Superior temporal gyrus (tissue), 1 donor: ENCODE data around the gene GRIN2C.

Source experiments
- DNase-seq: peaks from one replicate; pipeline ENCODE4 v3.0.0-alpha.2; 2016; ENCODE audit errors: extremely low spot score

Gene GRIN2C

GRCh38 chr17:74846621-74847020, 13.1 kb downstream of the GRIN2C start:
- no peak for DNase-seq

- no peak for DNase-seq
These were observed 16.4 kb downstream of the GRIN2C start for GRCh38 chr17:74843352-74843627.

- DNase-seq = peak; percentile 56
These were observed 16.9 kb downstream of the GRIN2C start for GRCh38 chr17:74842599-74843351.

GRCh38 chr17:74842146-74842598, 17.5 kb downstream of the GRIN2C start:
- DNase-seq = no peak

DNA sequence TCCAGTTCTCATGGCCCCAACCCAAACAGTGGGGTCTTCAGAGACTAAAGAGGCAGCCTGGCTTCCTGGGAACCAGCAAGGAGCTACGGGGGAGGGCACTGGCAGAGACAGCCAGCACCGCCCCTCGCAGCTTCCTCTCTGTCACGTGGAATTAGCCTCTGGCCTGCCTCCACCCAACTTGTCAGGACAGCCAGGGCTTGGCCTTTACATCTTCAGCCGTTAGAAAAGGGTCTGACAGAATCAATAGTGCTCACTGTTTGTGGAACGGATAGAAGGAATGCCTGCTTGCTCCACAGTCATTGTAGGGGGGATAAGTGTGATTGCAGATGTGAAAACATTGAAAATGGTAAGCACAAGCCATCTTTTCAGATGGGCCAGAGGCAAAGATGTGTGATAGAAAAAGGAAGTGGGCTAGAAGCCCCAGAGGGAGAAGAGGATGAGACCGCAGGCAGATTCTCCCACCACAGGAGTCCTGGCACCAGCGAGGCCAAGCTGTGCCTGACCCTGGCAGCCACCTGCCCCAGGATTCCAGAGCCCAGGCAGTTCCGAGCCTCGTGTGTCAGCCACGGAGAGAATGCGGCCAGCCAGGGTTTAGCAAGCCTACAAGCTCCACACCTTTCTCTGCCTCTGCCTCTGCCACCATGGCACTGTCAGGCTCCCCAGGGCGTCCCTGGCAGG, 18.6 kb downstream of the GRIN2C start:
- DNase-seq = peak; percentile 66

DNA sequence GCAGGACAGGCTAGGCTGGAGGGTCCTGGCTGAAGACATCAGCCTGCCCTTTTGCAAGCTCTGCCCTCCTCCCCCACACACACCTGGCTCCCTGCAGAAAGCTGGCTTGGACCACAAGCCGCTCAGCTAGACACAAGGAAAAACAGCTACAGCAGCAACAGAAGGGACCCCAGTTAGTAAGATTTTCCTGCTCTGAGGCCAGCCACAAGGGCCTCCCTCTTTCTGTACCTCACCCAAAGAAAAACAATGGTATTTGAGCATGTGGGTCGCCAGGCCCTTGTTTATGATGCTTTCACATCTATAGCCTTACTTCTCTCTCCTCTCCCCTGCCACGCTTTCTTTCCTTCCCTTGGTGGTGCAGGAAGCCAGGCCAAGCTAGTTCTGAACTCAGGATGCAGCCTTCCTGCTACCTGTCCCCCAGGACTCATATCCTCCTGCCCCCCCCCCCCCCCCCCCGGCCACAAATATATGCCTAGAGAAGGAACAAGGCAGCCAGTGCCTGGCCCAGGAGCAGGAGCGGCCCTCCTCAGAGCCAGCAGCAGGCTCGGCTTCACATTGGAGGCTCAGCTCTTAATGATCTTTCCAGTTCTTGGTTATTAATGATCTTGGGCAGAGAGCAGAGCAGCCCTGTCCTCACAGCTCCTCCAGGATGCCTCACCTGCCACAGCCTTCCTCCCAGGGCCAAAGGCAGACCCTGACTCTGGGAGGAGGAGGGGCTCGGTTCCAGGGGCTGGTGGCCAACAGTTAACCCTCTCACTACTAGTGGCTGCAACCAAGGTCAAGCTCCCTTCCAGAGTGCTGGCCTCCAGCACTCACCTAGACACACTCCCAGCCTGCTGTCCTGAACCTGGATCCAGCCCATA, 19.5 kb downstream of the GRIN2C start:
- DNase-seq = no peak

DNA sequence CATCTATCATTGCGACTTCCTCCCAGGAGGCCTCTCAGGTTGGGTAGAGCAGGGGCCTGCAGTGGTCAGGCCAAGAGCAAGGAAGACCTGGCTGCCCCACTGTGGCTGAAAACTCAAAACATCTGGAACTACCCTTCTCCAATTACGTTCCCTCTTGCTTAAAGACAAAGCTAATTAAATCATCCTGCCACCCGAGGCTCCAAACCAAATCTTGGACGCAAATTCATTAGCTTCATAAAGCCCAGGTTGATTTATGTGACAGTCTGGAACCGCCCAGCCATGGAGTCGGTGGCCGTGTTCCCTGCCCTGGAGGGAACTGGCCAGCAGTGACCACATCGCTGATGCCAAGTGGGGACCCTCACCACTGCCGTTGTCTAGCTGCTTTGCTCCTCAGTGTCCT, 21.4 kb downstream of the GRIN2C start:
- no peak for DNase-seq

- no peak for DNase-seq
These were observed 22.8 kb downstream of the GRIN2C start for GRCh38 chr17:74836691-74837467.

- no peak for DNase-seq
These were observed 23.5 kb downstream of the GRIN2C start for GRCh38 chr17:74836191-74836590.

DNA sequence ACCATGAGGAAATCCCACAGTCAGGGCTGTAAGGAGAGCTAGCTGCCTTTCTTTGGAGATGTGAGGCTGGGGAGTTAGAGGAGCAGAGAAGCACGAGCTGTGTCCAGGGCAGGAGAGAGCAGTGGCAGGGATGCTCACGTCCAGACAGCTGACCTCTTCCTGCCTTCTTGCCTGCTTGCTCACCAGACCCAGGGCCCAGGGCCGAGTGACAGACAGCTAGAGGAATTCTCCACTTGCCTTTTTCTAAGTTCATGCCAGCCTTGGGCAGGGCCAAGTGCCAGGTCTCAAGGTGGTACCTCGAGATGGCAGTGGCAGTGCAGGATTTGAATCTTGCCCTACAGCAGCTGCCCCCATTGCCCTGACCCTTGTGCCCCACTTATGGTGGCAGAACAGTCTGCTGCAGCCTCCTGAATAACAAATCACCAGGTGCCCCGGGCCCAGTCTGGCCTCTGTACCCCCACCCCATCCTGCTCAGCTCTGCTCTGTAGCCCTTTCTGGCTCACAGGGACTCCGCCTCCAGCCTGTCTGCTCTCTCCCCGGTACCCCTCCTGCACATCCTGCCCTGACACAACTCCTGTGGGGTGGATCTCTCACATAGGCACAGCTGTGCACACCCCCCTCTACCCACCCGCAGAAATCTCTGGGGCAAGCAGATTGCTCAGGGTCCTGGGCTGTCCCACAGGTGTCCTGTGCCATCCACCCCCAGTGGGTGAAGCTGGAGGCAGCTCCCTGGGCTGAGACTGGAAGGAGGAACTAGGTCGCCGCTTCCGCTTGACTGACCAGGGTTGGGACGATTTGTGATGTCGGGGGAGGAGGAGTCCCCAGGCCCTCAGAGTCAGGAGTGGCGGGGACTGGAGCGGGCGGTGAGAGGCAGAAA, 25.9 kb downstream of the GRIN2C start:
- DNase-seq = no peak

DNA sequence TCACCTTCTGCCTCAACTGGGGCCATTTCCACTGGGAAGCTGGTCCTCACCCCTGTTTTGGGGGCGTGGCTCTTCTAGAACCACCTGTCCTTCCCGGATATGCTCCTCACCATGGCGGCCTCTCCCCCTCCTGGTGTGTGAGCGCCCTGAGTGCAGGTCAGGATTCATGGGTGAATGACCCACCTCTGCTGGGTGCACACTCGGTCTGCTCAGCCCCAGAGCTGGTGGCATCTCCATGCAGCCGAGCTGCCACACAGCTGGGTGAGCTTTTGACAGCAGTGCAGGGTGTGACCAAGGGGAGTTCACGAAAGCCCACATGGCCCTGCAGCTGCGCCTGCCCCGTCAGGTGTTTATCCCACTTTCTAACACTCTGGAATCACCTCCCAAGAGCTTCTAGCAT, 27.3 kb downstream of the GRIN2C start:
- DNase-seq = no peak

DNA sequence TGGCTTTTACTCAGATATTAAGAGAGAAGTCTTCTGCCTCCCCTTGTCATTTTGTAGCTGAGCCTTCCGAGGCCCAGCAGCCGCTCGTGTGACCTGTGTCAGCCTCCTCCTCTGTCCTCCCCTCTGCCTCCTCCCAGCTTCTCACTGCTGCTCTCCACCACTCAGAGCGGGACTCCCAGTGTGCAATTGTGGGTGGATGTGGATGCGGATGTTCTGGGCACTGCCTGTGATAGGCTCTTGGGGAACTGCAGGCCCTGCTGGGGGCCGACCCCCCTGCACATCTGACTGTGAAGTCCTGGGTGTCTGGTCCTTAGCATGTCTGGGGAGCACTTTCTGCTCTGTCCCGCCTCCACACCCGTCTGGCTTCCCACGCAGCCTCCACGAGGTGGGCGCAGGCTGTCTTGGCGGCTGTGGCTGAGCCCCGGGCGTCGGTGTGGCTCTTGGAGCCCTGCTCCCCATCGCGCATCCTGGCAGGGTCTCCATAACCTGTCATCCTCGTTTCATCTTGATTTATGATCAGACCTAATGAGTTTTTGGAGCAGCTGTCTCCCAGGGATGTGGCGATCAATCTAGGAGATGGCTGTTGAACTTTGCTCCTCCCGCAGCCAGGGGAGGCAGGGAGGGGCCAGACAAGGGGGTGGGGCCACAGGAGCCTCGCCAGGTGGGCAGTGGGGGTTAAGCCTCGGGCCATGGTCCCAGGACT, 28.1 kb downstream of the GRIN2C start:
- no peak for DNase-seq

DNA sequence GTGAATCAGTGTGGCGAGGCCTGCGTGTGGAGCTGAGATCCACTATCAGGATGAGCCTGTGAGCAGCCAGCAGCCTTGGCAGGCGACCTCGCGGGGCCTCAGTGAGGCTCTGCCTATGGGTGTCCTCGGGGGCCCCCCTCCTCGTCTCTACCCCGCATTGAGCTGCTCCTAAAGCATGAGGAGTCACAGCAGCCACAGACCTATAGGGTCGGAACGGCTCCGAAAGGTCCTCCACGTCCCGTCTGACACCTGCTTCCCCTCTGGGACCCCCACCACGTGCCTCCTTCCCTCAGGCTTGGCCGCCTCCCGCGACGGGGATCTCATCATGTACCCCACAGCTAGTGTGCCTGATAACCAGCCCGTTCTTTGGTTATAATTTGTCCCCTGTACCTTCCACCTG, 28.8 kb downstream of the GRIN2C start:
- no peak for DNase-seq

DNA sequence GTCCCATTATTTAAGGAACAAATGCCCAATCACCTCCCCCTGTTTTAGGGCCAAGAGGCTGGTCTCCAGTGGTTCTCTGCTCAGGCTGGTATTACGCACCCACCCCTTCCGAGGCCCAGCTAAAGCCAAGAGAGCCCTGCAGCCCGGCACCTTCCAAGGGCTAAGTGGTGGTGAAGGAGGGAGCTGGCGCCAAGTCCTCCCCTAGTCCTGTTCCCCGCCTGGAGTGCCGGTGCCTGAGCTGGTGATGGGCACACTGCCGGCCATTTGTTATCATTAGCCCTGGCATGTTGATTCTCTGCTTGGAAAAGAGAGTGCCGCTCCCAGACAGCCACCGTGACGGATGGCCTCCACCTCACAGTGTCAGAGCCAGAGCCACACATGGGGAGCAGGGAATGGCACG, 31.9 kb downstream of the GRIN2C start:
- DNase-seq = no peak

DNA sequence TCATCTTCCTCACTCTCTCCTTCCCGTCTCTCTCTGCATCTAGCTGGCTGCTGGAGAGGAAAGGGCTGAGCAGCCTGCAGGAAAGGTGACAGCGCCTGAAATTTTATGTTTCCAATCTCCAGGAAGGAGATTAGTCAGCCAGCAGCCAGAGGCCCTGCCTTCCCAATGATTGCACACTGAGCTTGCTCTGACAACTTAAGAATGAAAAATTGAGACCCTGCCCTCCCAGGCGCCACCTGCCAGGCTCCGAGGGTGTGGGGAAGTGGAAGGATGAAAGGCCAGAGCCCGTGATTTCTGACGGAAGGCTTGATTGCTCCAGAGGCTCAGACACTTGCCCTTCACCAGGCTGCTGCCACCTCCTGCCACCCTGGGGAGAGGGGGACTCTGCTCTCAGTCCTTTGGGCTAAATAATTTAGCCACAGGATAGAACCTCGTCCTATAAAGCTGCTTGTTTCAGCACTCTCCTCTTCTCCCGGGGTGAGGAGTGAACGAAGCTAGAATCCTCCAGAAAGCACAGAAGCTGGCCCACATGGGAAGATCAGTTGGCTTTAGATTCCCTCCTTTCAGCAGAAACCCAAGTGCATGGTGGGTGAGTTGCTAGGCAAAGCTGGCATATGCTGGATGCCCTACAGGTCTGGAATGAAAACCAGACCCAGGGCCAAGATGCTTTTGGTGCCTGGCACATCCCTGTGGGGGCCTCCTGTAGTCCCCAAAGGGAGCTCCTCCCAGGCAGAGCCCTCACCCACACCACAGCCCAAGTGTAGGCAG, 33.5 kb downstream of the GRIN2C start:
- no peak for DNase-seq

- DNase-seq = no peak
These were observed 34.6 kb downstream of the GRIN2C start for GRCh38 chr17:74824961-74825627.

DNA sequence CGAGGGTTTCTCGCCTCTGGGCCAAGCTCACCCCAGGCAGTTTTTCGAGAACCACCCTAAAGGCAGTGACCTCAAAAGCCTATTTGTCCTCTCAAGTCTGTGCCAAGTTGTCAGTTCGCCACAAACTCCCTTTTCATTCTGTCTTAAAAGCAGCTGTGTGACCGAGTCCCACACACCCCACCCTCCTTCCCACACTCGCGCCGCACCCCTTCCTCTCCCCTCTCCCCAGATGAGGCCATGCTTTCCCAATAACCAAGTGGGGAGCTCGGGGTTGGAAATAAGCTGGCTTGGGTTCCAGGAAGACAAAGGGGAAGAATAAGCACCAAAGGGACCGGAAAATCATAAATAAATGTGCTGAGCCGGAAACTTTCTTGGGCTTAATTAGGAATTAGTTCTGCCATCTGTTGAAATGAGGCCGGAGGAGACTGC, 36.7 kb downstream of the GRIN2C start:
- DNase-seq = peak; percentile 38

GRCh38 chr17:74822335-74822938, 37.2 kb downstream of the GRIN2C start:
- no peak for DNase-seq
